ENCODE data around the gene IGHMBP2.

GRCh38 chr11:68929706-68930570 is 26.2 kb downstream of the IGHMBP2 start:
- TF ChIP-seq CTCF (IDR thresholded peaks at IDR 0.05; ENCODE audit: low read depth, low read length) (no peak), MAX (IDR thresholded peaks at IDR 0.05; ENCODE audit: low read depth, low read length) (no peak), POLR2A (IDR thresholded peaks at IDR 0.05; ENCODE audit: extremely low read depth, insufficient read length) (no peak), MYC (IDR thresholded peaks at IDR 0.05; ENCODE audit: low read depth, low read length) (no peak)

Data from NB4 (cell line).